IPS-NIHi7 (cell line): ENCODE results near the gene PRKAR2B.
"Not testable (repeated sequence)": the region's sequence is repeated elsewhere in the genome, so short reads cannot be mapped to it uniquely, and the experiment has no call there.

Experiments
- DNase-seq: peaks from one replicate; pipeline ENCODE4 v3.0.0; 2012; ENCODE audit warnings: mixed read lengths; ENCODE audit errors: extremely low spot score

The PRKAR2B gene

GRCh38 chr7:107078517-107078966 is 34.0 kb downstream of the PRKAR2B start:
- DNase-seq, result no peak

- DNase-seq, result no peak
Observed at GRCh38 chr7:107079212-107079940, 34.9 kb downstream of the PRKAR2B start.

DNA sequence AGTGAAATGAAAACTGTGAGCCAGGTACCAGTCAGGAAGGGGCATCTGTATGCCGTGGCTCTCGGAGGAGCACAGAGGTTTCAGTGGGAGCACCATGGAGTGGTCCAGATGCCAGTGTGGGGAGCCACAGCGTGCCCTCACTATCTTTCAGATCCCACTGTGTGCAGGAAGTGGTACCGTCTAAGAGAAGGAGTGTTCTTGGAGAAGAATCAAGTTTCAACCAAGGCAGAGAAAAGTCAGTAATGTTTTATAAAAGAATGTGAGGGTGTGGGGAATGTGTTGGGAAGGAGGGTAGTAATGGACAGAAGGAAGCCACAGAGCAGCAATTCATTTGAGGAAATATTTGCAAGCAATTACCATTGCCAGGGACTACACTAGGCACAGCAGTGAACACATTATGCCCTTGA is 35.6 kb downstream of the PRKAR2B start:
- DNase-seq, result no peak

GRCh38 chr7:107080533-107080932 is 36.0 kb downstream of the PRKAR2B start:
- no peak for DNase-seq

GRCh38 chr7:107085180-107085579 is 40.7 kb downstream of the PRKAR2B start:
- DNase-seq, result no peak

- DNase-seq, result no peak
Observed at GRCh38 chr7:107089627-107090026, 45.1 kb downstream of the PRKAR2B start.

DNA sequence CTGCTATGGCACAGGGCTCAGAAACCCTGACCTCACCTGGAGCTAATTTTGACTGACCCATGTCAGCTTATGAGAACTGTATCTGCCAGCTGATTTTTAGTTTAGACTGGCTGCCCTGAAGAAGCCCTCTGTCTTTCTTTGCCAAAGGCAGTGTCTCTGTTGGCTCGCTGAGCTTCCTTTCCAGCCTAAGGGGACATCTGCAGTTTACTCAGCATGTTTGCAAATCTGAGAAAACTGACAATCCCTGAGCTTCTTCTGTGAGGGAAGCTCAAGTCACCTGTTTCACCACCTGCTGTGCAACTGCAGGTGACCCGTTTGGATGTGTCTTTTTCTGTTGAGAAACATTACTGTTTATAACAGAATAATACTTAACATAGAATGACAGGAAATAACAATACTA is 46.0 kb downstream of the PRKAR2B start:
- peak; percentile 44 for DNase-seq

DNA sequence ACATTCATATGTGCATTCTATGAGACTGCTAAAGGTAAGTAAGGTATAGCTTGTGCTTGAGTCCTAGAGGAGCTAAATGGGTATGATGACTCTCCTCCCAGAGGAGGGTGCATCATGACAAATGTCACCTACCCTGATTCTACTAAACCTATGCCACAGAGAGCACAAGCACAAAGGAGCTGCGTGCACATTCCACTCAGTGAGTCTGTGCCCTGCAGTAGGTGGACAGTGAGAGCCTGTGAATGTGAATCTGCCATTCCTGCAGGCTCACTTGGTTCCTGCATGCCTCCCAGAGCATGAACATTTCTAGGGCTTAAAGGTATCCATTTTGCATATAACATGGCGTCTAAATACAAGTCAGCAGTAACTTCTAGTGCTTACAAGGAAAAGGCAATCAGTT is 46.8 kb downstream of the PRKAR2B start:
- no peak for DNase-seq

DNA sequence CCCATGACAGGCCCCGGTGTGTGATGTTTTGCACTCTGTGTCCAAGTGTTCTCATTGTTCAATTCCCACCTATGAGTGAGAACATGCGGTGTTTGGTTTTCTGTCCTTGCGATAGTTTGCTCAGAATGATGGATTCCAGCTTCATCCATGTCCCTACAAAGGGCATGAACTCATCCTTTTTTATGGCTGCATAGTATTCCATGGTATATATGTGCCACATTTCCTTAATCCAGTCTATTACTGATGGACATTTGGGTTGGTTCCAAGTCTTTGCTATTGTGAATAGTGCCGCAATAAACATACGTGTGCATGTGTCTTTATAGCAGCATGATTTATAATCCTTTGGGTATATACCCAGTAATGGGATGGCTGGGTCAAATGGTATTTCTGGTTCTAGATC is 49.2 kb downstream of the PRKAR2B start:
- DNase-seq, result not testable (repeated sequence)

DNA sequence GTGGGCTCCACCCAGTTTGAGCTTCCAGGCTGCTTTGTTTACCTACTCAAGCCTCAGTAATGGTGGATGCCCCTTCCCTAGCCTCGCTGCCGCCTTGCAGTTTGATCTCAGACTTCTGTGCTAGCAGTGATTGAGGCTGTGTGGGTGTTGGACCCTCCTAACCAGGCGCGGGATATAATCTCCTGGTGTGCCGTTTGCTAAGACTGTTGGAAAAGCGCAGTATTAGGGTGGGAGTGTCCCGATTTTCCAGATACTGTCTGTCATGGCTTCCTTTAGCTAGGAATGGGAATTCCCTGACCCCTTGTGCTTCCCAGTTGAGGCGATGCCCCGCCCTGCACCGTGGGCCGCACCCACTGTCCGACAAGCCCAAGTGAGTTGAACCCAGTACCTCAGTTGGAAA is 54.6 kb downstream of the PRKAR2B start:
- DNase-seq, result not testable (repeated sequence)

- DNase-seq, result no peak
Observed at GRCh38 chr7:107100824-107101223, 56.3 kb downstream of the PRKAR2B start.

GRCh38 chr7:107103369-107103768 is 58.9 kb downstream of the PRKAR2B start:
- DNase-seq, result no peak

DNA sequence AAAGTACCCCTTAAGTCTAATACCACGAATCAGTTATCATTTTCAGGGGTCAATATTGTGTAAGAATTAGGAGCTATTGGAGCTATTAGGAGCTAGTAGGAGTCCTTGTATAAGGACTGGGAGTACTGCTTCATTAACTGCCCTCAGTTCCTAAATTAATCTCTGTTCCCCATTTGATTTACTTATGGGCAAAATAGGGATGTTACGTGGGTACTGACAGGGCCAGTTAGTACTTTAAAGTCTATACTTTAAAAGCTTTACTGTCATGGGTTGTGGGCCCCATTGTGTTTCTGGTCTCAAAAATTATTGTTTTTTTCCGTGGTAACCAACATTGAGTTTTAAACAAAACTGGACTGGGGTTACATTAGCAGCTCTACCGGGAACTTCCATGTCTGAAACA is 60.3 kb downstream of the PRKAR2B start:
- no peak for DNase-seq

DNA sequence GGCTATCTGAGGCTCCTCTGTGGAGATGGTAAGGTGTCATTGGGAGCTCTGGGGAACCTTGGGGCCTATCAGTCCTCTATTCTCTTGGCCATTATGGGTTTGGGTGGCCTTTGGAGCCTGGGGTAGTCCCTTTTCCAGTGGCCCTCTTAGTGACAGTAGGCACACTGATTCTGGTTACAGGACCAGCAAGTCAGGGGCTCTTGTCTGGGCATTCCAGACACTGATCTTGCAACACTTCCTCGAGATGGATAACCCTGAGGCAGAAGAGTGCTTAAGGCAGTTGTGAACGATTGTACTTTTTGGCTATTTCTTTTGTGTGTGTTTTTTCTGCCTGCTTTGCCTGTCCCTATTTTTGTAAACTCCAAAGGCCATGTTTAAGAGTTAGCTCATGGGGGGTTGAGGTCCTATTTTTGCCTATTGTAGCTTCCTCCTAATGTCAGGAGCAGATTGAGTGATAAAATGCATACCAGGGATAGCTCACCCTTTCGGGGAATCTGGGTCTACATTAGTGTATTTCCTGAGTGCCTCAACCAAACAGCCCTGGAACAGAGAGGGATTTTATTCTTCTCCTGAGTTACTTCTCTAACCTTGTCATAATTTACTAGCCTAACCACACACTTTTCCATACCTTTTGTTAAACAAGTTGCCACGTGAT is 61.2 kb downstream of the PRKAR2B start:
- DNase-seq, result no peak

- DNase-seq, result no peak
Observed at GRCh38 chr7:107108793-107109371, 64.4 kb downstream of the PRKAR2B start.

DNA sequence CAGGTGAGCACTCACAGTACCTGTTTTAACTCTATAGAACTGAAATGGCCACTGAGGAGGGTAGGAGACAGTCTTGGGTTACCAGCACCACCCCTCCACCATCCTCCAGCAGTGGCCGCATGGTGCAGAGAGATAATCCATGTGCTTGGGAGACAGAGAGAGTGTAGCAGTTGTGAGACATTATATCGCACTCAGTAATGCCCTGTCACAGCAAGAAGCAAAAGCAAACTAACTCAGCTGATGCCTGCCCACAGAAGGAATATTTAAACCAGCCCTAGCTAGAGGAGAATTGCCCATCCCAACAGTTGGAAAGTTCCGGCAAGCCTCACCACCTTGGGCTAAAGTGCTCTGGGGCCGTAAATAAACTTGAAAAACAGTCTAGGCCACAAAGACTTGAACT is 65.5 kb downstream of the PRKAR2B start:
- DNase-seq, result no peak

GRCh38 chr7:107111196-107111595 is 66.7 kb downstream of the PRKAR2B start:
- DNase-seq, result no peak

DNA sequence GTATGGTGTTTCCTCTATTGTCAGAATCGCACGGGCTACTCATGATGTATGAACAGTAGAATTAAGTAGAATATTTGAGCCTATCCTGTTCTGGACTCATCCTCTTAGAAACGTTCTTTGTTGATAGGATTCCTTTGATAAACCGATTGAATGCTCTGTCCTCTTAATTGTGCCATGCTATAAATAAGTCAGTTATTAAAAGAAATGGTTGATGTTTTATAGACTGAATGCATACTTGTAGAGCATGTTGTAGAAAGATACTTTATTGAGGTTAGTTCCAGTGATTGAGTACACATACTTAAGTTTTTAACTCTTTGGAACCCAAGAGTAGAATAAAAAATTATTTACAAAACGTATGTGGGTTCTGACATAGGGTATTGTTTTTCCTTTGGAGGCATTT is 69.4 kb downstream of the PRKAR2B start:
- DNase-seq, result no peak

- DNase-seq, result no peak
Observed at GRCh38 chr7:107115114-107115513, 70.6 kb downstream of the PRKAR2B start.

DNA sequence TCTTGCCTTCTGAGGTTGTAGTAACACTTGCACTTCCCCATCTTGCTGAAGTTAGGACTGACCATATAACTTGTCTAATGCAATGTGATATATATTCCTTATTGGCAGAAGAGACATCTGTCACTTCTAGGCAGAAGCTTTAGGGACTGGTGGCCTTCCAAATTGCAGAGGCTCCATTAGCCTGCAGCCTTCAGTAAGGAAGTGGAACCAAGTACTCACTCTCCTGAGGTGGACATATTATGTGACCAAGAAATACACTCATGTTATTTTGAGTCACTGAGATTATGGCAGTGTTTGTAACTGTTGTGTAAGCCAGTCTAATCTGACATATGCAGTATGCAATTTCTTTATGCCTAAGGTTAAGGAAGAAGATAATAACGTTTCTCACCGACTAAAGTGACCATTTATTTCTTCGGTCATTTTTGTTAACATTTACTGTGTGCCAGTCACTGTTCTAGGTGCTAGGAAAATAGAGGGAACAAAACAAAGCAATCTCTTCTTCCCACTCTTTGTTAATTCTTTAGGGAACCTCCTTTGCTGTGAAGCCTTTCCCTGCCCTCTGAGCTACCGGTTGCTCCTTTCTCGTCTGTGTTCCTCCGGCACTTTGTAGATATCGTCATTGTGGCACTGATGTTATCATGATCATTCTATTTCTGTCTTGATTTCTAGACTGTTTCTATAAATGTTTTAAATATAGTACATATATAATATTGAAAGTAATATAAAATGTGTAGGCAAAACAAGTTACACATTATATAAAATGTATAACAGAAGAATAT is 71.4 kb downstream of the PRKAR2B start:
- no peak for DNase-seq

GRCh38 chr7:107118109-107118900 is 73.8 kb downstream of the PRKAR2B start:
- DNase-seq, result no peak
